Adrenal gland (tissue), 12 donors: ENCODE results near the gene RNASE12. TPM values are rescaled to one million over a fixed set of nuclear protein-coding genes. Genes with fewer than 3 reads are reported as not detected.
"Not testable (repeated sequence)": the region's sequence is repeated elsewhere in the genome, so short reads cannot be mapped to it uniquely, and the experiment has no call there.

Experiments used
- DNase-seq, 7 donors: peaks; one replicate each; pipeline ENCODE4 v3.0.0-alpha.2; 2019 to 2020
- H3K27ac ChIP-seq, 5 donors: fragments of 200-600 bp; sonication (generic) in 4 of 5; 1 replicate in 3 of 5; 2 replicates in 2 of 5; pipeline versions ENCODE4 v1.5.1 to v1.8.0; 2016 to 2020; ENCODE audit warnings: mild to moderate bottlenecking in 1 of 5
- H3K27me3 ChIP-seq: fragments of 200-600 bp; 2 replicates; pipeline ENCODE4 v1.8.0; 2021
- H3K36me3 ChIP-seq, 2 donors: fragments of 200-600 bp; replicated peaks in 1 of 2; 1 replicate in 1 of 2; 2 replicates in 1 of 2; pipeline versions ENCODE4 v1.5.1 to v1.8.0; 2018 to 2022
- H3K4me1 ChIP-seq, 2 donors: fragments of 200-600 bp; replicated peaks in 1 of 2; 1 replicate in 1 of 2; 2 replicates in 1 of 2; pipeline versions ENCODE4 v1.5.1 to v1.8.0; 2018 to 2021
- H3K4me3 ChIP-seq, 4 donors: fragments of 200-600 bp; sonication (generic) in 3 of 4; one replicate each; pipeline ENCODE4 v1.5.1; 2016 to 2018
- H3K9me3 ChIP-seq, 3 donors: fragments of 200-600 bp; sonication (generic) in 1 of 3; replicated peaks in 1 of 3; 1 replicate in 2 of 3; 2 replicates in 1 of 3; pipeline versions ENCODE4 v1.5.1 to v1.8.0; 2016 to 2021
- CTCF ChIP-seq, 6 experiments: fragments of 450-650 bp in 4 of 6; fragments of 200-600 bp in 2 of 6; sonication (generic) in 1 of 6; IDR thresholded peaks; 1 replicate in 5 of 6; 2 replicates in 1 of 6; pipeline versions ENCODE4 v1.5.1 to v1.8.0; 2016 to 2021; ENCODE audit warnings: antibody characterized with exemption in 6 of 6, mild to moderate bottlenecking in 2 of 6, moderate library complexity in 1 of 6
- POLR2A ChIP-seq, 2 donors: fragments of 450-650 bp; IDR thresholded peaks; one replicate each; pipeline ENCODE4 v1.6.1; 2017; ENCODE audit warnings: antibody characterized with exemption in 2 of 2, mild to moderate bottlenecking in 2 of 2, moderate library complexity in 1 of 2
- whole genome bisulfite sequencing, 4 donors: extraction: QIAGEN DNeasy Blood & Tissue Kit in 2 of 4; methylation state at CpG; one replicate each; pipeline versions ENCODE4 v1.1.5 to v1.1.7; 2013 to 2017; 5-methylcytosine and 5-hydroxymethylcytosine counted together
- intact Hi-C, 2 donors: fragments of 100-400 bp; cut with DNase I; formaldehyde crosslinking; loops; one replicate each; pipeline versions ENCODE4 v1.14.1 to v1.15.0; 2022 to 2023
- polyA plus RNA-seq, 3 donors: library from polyadenylated mRNA; stranded (reverse); fragments of 200-250 nt in 2 of 3; fragments of 350-450 nt in 1 of 3; fragmentation: Illumina TruSeq in 1 of 3; extraction: RNeasy Lipid Tissue Mini Kit (QIAGEN cat#74804) in 1 of 3; gene quantifications; one replicate each; pipeline ENCODE4 v1.2.3, GENCODE V29; 2013 to 2014
- total RNA-seq, 9 donors: library from RNA; depleted of rRNA in 4 of 9; stranded (reverse); fragments of >200 nt in 4 of 9; fragments of 120-200 nt in 1 of 9; fragmentation: NEBNext Ultra II Directional in 1 of 9; extraction: Animal tissue kit (Norgen Biotek cat#: 25700) in 1 of 9; gene quantifications; one replicate each; pipeline versions ENCODE4 v1.1.0 to v1.2.4, GENCODE V29; 2013 to 2023
- donor health status: healthy with polysubstance abuse.
- donor health status: Bipolar disorder and iron deficiency.
- donor health status: DM: yes; HTN: yes; CAD: no.
- donor health status: DM: no; HTN: no; CAD: no.
- donor health status: DM: no; HTN: no; CAD: no.
- donor health status: DM: yes; HTN: yes; CAD: no.

RNASE12 gene
- total and polyA plus RNA-seq, 12 donors: not detected

GRCh38 chr14:20568393-20568792 is 22.8 kb downstream of the RNASE12 start:
- peaks cover 0 to 13% (median 0%) of the 10 kb centered on the region in 3 donors for H3K9me3 ChIP-seq

GRCh38 chr14:20567199-20567598 is 24.0 kb downstream of the RNASE12 start:
- peaks cover 0 to 13% (median 0%) of the 10 kb centered on the region in 3 donors for H3K9me3 ChIP-seq
- intact Hi-C loops, H3K4me1 ChIP-seq, H3K4me3 ChIP-seq, DNase-seq, H3K27me3 ChIP-seq, H3K27ac ChIP-seq, H3K36me3 ChIP-seq: not testable (repeated sequence)
- 67 to 83% (median 74%) methylated on average over 1 of the region's 1 CpG for WGBS, 4 donors

More at GRCh38 chr14:20568393-20568792, 22.8 kb downstream of the RNASE12 start:
- 54 to 77% (median 66%) methylated on average over 3 of the region's 3 CpGs for WGBS, 4 donors
- H3K27me3 ChIP-seq: no peaks in the 10 kb centered on the region
- no peak for DNase-seq
- no peaks in the 10 kb centered on the region for H3K36me3 ChIP-seq
- intact Hi-C loops: no loop called here
- H3K27ac ChIP-seq: no peak overlapping the region
- no peak overlapping the region for H3K4me3 ChIP-seq
- no peak for TF ChIP-seq POLR2A (IDR thresholded peaks at IDR 0.05)
- no peak for TF ChIP-seq CTCF (IDR thresholded peaks at IDR 0.05)
- H3K4me1 ChIP-seq: no peaks in the 10 kb centered on the region

GRCh38 chr14:20564501-20564997 is 26.6 kb downstream of the RNASE12 start:
- peaks cover 0 to 13% (median 0%) of the 10 kb centered on the region in 3 donors for H3K9me3 ChIP-seq
- H3K27me3 ChIP-seq: no peaks in the 10 kb centered on the region
- no peaks in the 10 kb centered on the region for H3K36me3 ChIP-seq
- 87 to 93% (median 90%) methylated on average over 2 of the region's 2 CpGs for WGBS, 4 donors
- TF ChIP-seq CTCF (IDR thresholded peaks at IDR 0.05): no peak
- no peak for TF ChIP-seq POLR2A (IDR thresholded peaks at IDR 0.05)
- DNase-seq: no peak
- H3K4me3 ChIP-seq: no peak overlapping the region
- intact Hi-C loops: no loop called here
- no peaks in the 10 kb centered on the region for H3K4me1 ChIP-seq
- no peak overlapping the region for H3K27ac ChIP-seq

GRCh38 chr14:20563971-20564370 is 27.2 kb downstream of the RNASE12 start:
- no peak for DNase-seq
- 40 to 53% (median 49%) methylated on average over 1 of the region's 1 CpG for WGBS, 4 donors

More at GRCh38 chr14:20563971-20564370, 27.2 kb downstream of the RNASE12 start:
- Histone ChIP-seq H3K9me3 (peaks cover 0 to 7% (median 0%) of the 10 kb centered on the region in 3 donors), H3K4me3 (no peak overlapping the region), H3K27me3 (no peaks in the 10 kb centered on the region), H3K27ac (no peak overlapping the region), H3K4me1 (no peaks in the 10 kb centered on the region), H3K36me3 (no peaks in the 10 kb centered on the region)
- TF ChIP-seq POLR2A (IDR thresholded peaks at IDR 0.05): no peak
- TF ChIP-seq CTCF (IDR thresholded peaks at IDR 0.05): no peak
- intact Hi-C loops: no loop called here
